GM19035 (cell line): Measurements from ENCODE around the gene PFDN1.

Source experiments
- ATAC-seq: cut with Tn5 transposase; IDR thresholded peaks from one replicate; pipeline ENCODE4 v1.9.1; 2021; ENCODE audit not compliant: unreplicated experiment

Gene PFDN1

DNA sequence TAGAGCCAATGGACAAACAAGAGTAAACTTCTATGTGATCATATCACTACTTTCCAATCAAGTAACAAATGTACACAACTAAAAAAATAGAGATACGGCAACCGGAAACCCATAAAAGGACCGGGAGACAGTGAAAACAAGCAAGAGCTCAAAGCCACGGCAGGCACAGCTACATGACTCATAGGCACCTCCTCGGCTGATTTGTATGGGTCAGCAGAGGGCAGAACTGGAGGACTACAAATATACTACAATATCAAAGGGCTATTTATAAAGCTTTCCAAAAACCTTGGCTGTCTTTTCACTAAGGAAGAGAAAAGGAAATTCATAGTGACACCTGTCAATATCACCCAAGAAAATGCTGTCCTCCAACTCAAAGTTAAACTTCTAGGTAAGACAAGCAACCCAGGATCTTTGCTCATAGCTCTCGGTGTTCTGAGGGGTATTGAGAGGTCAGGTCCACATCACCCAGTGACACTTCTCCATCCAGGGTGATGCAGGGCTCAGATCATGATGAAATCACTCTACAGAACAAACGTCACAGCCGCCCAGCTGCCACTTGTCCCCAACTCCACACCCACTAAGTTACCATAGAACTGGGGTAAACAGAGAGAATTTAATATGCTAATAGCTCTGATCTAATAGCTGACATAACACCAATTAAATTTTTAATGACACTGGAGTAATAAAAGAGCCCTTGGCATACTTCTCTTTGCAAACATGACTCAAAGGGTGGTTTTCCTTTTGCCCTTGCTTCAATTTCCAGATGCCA is 41.3 kb downstream of the PFDN1 start:
- no peak for ATAC-seq

DNA sequence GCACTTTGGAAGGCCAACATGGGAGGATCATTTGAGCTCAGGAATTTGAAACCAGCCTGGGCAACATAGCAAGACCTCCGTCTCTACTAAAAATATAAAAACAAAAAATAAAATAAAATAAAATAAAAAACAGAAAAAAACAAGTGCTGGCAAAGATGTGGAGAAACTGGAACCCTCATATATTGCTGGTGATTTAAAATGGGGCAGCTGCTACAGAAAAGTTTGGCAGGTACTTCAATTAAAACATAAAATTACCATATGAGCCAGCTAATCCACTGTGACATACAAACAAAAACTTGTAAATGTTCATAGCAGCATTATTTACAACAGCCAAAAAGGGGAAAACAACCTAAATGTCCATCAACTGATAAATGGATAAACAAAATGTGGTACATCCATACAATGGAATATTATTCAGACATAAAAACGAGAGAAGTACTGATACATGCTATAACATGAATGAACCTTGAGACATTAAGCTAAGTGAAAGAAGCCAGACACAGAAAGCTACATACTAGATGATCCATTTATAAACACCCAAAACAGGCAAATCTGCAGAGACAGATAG is 42.7 kb downstream of the PFDN1 start:
- ATAC-seq, result no peak

DNA sequence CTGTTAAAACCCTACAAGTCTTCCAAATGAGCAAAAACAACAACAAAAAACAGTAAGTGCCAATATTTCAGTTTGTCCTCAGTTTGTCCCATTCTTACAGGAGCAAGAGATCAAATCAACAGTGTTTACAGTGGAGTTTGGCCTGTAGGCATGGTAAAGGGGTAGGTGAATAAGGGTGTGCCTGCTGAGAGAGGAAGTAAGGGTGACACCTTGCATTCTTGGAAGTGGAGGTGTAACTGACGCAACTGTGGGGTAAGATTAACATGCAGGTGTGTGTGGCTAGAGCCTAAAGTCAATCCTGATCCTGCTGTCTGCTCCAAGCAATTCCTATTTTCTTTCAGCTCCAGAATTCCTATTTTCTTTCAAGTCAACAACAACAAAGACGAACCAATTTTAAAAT is 43.4 kb downstream of the PFDN1 start:
- ATAC-seq, result no peak

DNA sequence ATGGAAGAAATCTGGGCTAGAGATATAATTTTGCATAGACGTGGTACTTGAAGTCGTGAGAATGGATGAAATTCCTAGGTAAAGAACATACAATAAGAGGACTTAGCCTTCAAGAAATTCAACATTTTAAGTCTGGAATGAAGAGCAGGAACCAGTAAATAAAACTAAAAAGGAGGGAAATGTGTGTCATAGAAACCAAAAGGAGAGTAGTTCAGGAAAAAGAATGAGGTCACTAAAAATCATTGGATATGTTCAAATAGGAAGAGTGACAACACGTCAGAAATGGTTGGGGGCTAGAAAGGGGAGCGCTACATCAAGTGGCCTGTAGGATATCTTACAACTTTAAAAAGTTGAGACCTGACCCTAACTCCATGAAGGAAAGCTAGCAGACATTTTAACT is 44.0 kb downstream of the PFDN1 start:
- ATAC-seq, result no peak

DNA sequence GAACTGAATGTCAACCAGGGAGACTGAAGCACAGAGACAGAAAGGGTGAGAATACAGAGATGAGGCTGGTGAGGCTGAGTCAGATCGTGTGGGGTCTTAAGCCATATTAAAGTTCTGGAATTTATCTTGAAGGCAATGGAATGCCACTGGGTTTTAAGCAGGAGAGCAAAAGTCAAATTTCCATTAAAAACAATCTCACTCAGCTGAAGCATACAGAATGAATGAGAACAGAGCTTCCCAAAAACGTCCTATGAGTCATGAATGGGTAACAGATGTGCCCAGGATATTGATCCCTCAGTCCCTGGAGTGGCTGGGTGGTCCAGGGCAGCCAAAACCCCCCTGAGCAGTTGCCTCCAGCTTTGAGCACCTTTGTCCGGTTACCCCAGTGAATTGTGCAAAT is 44.9 kb downstream of the PFDN1 start:
- ATAC-seq, result no peak

DNA sequence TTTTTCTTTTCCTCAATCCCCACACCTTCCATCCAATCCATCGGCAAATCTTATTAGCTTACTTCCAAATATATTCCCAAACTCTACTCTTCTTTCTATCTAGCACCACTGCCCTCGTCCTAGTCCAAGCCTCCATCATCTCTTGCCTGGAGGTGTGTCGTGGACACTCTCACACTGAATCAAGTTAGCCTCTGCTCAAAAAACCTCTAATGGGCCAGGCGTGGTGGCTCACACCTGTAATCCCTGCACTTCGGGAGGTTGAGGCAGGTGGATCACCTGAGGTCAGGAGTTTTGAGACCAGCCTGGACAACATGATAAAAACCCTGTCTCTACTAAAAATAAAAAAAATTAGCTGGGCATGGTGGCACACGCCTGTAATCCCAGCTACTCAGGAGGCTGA is 46.2 kb downstream of the PFDN1 start:
- no peak for ATAC-seq

DNA sequence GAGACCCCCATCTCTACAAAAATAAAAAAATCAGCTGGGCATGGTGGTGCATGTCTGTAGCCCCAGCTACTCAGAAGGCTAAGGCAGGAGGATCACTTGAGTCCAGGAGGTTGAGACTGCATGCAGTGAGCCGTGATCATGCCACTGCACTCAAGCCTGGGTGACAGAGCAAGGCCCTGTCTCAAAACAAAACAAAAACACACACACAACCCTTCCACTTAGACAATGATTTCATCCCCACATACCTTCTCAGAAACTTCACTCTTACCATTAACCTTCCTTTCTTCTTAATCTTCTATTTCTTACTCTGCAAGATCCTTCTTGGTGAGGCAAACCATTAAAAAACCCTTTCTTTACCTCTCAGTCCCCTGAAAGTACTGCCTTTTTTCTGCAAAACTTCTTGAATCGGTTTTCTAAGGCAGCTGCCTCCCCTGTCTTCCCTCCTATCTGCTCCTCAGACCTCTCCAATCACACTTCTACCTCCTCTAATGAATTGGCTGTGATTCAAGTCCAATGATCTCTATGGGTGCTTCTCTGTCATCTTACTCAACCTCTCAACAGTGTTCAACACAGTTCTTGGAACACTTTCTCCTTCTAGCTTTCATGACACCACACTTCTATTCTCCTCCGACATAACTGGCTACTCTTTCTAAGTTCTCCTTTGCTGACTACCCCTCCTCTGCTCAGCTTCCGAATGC is 47.3 kb downstream of the PFDN1 start:
- no peak for ATAC-seq

DNA sequence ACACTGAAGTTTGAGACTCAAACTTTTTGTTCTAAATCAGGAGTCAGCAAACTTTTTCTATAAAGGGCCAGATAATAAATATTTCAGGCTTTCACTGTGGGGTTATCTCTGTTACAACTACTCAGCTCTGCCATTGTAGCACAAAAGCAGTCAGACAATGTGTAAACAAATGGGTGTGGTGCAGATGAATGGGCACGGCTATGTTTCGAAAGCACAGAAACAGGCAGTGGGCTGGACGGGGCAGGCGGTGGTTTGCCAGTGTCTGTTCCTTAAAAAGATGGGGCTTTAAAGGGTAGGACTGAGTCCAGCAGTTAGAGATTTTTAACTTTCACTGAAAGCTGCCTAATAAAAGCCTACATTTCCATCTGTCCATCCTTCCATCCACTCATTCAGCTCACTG is 48.9 kb downstream of the PFDN1 start:
- no peak for ATAC-seq

DNA sequence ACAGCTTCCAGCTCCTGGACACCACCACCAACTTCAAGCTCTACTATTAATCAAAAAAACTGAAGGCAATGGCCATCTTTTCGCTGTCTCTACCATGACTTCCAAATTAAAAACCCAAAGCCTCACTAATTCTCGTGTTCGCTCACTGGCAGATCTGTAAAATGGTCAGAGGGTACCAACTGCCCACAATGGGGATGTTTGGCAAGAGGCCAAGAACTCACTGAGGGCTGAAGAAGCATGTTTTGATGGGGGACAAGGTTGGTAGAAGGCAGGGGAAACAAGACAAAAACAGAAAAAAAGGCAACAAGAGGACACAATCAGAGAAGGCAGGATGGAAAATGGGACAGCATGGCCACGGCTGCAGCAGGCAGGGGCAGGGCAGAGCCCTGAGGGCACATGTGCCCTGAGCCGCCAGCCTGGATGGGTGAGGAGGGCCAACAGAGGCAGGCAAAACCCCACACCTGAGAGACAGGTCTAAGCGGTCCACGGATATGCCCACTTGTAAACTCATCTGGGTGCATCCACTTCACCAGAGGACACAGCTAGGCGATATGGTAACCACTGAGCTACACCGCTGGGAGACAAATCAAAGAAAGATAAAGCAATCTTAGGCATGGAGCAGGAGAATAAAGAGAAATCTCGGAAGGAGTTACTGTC is 50.3 kb downstream of the PFDN1 start:
- no peak for ATAC-seq

DNA sequence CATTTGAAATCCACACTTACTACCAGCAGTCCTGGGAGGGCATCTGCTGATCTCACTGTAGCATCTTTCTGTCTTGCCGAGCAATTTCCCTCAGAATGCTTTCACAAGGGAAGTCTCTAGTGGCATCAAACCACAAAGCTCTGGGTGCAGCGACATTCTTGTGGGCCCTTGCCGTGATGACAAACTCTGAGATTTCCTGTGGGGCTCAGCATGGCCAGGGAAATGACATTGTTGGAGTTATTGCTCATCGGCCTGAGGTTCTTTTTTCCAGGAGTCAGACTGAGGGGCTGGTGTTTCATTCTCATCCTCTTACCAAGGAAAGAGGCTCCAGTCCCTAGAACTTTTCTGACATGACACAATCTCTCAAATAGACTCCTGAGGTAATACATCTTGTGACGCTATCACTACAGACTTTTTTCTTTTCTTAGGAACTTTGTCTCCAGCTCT is 51.4 kb downstream of the PFDN1 start:
- ATAC-seq, result no peak

DNA sequence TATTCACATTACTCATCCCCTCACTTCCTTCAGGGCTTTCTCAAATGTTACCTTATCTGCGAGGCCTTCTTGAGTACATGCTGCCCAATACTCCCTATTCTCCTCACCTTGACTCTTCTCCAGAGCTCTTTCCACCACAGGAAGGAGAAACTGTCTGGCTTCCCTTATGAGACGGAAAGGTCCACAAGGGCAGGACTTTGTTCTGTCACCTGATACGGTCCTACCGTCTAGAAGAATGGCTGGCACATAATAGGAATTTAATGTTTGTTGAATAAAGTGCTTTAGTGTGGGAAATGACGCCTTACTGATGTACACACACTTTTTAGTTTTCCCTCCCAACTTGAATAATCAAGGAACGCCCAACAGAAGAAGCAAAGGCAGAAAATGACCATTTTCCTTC is 52.5 kb downstream of the PFDN1 start:
- ATAC-seq, result no peak

DNA sequence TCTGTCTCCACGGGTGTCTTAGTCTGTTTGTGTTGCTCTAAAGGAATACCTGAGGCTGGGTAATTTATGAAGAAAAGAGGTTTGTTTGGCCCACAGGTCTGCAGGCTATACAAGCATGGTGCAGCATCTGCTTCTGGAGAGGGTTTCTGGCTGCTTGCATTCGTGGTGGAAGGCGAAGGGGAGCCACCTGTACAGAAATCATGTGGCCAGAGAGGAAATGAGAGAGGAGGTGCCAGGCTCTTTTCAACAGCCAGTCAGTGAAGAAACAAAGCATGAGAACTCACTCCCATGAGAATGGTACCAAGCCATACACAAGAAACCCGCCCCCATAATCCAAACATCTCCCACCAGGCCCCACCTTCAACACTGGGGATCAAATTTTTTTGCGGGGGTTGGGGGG is 53.4 kb downstream of the PFDN1 start:
- no peak for ATAC-seq

DNA sequence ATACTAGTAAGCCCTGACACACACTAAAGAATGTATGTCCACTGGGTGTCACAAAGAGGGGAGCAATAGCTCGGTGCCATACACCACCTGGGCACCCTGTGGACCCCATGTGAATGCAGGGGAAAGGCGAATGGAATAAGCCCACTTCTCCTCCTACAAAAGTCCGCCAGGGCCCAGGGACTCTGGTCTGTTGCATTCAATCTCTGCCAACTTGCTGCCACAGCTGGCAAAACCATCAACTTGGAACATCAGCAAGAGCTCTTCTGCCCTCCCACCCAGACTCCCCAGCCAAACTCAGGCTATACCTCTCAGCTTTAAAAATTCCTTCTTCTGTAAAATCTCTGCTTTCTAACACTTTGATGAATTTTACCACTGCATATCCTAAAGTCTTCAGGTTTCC is 54.5 kb downstream of the PFDN1 start:
- no peak for ATAC-seq

DNA sequence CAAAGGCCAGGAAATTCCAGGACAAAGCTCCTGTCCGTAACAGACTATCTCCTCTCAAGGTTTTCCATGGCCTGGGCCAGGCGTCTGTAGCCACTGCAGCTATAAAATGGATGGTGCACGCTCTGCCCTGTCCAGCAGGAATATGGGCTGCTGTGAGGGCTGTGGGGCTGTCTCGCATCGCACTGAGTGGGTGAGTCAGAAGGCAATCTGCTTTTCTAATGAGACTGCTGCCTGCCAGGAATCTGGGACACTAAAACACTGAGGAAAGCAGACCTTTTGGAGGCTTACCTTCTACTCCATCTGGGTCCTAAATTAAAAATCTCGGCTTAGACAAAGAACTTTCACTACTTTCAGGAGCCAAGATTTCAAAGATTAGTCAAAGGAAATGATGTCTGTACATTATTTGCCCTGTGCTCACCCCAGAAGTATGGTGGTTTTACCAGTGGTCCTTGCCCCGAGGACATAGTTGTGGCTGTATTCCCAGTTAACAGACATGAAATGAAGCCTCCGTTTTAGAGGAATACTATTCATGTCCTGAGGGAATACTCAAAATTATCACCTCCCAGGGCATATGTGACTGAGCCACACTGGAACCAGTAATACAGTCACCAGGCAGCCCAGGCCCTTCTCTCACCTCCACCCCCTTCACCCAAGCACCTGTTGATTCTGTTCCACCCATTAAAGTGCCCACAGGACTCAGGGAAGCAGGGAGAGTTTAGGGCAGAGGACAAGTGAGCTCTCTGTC is 56.4 kb downstream of the PFDN1 start:
- ATAC-seq, result no peak

DNA sequence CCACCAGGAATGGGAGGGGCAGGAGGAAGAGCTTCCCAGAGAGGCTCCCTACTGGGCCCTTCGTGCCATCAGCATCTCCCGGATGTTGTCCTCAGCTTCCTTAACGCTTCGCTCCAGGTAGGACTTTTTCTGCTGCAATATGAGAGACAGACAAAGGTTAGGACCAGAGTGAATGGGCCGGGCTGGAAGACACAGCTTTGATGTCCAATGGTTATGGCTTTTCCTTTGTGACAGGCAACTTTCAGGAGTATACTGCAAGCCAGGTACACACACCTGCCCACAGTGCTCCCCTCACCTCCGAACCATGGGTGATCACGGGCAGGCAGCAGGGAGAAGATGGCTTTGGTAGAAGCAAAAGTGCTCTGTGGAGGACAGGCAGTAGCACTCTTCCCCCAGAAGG is 57.0 kb downstream of the PFDN1 start:
- no peak for ATAC-seq

DNA sequence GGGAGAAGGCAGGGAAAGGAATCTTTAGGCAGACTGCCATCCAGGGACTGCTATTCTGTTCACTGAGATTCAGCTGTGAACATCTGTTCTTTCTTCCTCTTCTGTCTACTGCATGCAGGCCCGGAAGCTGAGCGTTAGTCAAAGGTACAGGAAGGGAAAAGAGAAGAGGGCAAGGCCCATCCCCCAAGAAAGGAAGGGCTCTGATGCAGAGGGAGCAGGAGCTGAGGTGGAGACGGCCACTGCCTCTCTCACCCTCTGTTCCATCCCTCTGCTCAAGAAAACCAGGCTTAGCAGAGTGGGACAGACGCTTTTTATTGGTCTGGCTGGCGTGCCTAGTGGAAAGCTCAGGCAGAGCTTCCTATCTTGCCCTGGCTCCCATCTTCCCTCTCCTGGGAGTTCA is 57.6 kb downstream of the PFDN1 start:
- ATAC-seq, result no peak

DNA sequence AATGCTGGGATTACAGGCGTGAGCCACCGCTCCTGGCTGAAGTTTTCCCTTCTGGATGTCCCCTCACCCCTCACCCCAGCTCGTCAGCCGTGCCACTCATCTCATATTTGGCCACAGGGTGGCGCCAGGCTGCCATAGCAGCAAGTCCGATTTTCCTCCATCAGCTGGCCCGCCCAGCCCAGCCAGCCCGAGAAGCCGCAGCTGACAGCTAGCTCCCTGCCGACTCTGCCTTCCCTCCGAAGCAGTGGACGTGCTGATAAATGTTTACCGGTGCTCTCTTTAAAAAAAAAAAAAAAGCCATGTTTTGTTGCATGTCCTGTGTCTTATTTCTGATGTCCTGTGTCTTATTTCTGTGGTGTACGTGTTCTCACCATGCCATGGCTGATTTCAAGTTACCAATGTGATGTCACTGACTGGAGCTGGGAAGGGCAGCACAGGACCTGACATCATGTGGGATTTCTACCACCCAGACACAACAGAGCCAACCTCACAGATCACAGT is 58.3 kb downstream of the PFDN1 start:
- no peak for ATAC-seq

DNA sequence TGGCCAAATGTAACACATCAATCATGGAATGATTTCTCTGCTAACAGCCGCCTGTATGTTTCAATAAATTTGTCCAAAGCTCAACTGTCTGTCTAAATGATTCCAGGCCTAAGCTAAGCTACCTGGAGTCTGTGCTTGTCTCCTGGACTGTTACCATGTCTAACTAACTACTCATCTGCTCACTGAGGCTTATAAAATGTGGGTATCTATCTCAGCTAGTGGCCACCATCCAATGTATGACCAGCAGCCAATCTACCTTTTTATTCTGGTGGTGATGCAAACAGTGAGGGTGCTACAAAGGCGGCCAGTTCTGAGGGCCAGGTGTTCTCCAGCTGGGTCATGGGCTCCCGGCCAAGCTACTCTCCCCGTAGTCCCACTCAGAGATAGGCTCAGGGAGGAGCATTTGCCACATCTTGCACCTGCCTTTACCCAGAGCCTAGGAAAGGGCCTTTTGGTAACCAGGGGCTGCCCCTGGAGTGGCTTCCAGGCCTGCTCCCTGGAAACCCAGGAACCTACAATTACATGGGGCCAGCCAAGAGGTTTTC is 59.1 kb downstream of the PFDN1 start:
- ATAC-seq, result no peak

DNA sequence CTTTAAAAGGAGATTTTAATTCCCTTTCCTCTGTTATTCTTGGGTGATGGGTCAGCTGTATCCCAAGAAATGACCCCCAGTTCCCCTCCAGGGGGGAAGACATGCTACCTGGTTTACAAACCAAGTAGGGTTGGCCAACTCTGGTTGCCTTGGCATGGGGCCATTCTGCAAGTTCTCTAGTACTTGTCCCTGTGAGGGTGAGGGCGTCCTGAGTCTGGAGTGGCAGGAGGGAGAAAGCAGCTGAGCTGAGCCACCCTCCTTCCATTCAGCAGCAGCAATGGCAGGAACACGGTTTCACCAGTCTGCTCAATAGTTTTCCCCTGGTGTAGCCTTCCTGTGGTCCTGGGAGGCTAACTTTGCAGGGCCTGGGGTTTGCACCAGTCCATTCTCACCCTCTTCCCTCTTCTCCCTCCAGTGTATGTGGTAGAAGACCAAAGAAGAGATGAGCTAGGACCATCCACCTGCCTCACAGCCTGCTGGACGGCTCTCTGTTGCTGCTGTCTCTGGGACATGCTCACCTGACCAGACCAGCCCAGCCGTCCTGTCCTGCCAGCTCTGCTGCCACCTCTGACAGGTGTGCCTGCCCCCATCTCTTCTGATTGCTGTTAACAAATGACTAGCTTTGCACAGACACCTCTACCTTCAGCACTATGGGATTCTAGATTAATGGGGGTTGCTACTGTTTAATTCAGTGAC is 59.9 kb downstream of the PFDN1 start:
- no peak for ATAC-seq

DNA sequence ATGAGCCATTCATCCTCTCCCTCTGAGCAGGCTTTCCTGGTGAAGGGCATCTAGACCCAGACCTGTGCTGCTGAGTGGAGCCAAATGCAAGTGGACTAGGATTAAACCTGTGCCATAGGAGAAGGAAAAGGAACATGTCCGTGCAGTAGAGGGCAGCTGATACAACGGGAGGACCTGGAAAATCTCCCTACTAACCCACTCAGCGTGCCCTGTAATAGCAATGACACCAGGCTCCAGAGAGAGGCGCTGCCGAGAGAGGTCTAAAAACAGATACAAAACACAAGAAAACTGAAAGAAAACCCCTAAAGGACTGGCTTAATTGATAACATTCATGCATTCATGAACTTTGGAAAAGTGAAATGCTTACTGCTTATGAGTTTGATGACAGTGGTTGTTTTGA is 60.8 kb downstream of the PFDN1 start:
- no peak for ATAC-seq
